Measurements from ENCODE around the gene TSFM.

The TSFM gene

DNA sequence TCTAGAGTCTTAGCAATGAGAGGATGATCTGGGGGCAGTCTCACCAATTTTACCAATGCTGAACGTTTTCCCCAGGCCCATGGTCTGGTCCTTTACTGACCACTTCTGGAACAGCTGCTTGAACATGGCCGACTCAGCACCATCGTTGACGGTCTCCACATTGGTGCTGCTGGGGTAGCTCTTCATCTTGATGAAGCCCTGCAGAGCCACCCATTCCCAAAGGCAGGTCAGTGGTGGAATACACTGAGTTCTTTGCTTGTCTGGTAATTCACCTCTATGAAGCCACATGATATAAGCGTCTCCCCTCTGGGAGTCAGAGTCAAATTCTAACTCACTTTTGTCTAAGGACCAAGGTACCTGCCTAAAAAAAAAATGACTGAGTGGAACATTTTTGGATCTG is 25.8 kb downstream of the TSFM start:
- Histone ChIP-seq H3K4me3 (IDR thresholded peaks at IDR 0.05; ENCODE audit: insufficient read depth, low read depth, low read length) (no peak overlapping the region), H3K27me3 (ENCODE audit: insufficient read depth, low read depth) (no peaks in the 10 kb centered on the region), H3K27ac (no peak overlapping the region), H2AFZ (ENCODE audit: low read depth) (no peak overlapping the region), H3K4me1 (ENCODE audit: low read depth, poor library complexity, severe bottlenecking) (peaks cover 6% of the 10 kb centered on the region), H3K9ac (no peak overlapping the region), H4K20me1 (ENCODE audit: insufficient read depth) (no peaks in the 10 kb centered on the region), H3K79me2 (ENCODE audit: insufficient read depth, low read depth) (no peaks in the 10 kb centered on the region), H3K4me2 (no peak overlapping the region), H3K36me3 (ENCODE audit: insufficient read depth) (no peaks in the 10 kb centered on the region)
- no peak for TF ChIP-seq CTCF (conservative IDR thresholded peaks at IDR 0.05; ENCODE audit: low read depth, low read length)

DNA sequence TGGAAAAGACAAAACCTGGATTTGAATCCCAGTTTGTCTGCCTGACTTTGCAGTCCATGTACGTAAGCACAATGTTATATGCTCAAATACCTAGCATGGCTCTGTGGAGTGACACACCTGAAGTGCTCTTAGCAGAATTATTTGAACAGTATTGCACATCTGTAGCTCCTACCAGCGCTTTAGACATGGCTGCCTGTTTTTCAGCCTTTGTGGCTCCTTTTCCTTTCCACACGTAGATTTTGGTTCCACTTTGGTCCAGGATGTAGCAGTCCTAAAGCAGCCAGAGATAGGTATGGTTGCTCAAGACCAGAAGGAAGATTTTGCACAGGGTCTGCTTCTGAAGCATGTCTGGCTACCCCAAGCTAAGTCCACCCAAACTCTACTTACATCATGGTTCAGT is 26.8 kb downstream of the TSFM start:
- Histone ChIP-seq H3K27ac (no peak overlapping the region), H3K4me2 (no peak overlapping the region), H2AFZ (ENCODE audit: low read depth) (no peak overlapping the region), H3K4me3 (IDR thresholded peaks at IDR 0.05; ENCODE audit: insufficient read depth, low read depth, low read length) (no peak overlapping the region), H3K9ac (no peak overlapping the region), H4K20me1 (ENCODE audit: insufficient read depth) (no peaks in the 10 kb centered on the region), H3K79me2 (ENCODE audit: insufficient read depth, low read depth) (no peaks in the 10 kb centered on the region), H3K4me1 (ENCODE audit: low read depth, poor library complexity, severe bottlenecking) (no peaks in the 10 kb centered on the region), H3K36me3 (ENCODE audit: insufficient read depth) (no peaks in the 10 kb centered on the region), H3K27me3 (ENCODE audit: insufficient read depth, low read depth) (no peaks in the 10 kb centered on the region)
- no peak for TF ChIP-seq CTCF (conservative IDR thresholded peaks at IDR 0.05; ENCODE audit: low read depth, low read length)

GRCh38 chr12:57810450-57810849 is 27.9 kb downstream of the TSFM start:
- Histone ChIP-seq H4K20me1 (ENCODE audit: insufficient read depth) (no peaks in the 10 kb centered on the region), H2AFZ (ENCODE audit: low read depth) (no peak overlapping the region), H3K27ac (no peak overlapping the region), H3K4me2 (no peak overlapping the region), H3K36me3 (ENCODE audit: insufficient read depth) (no peaks in the 10 kb centered on the region), H3K27me3 (ENCODE audit: insufficient read depth, low read depth) (no peaks in the 10 kb centered on the region), H3K4me1 (ENCODE audit: low read depth, poor library complexity, severe bottlenecking) (no peaks in the 10 kb centered on the region), H3K79me2 (ENCODE audit: insufficient read depth, low read depth) (no peaks in the 10 kb centered on the region), H3K4me3 (IDR thresholded peaks at IDR 0.05; ENCODE audit: insufficient read depth, low read depth, low read length) (no peak overlapping the region), H3K9ac (no peak overlapping the region)
- no peak for TF ChIP-seq CTCF (conservative IDR thresholded peaks at IDR 0.05; ENCODE audit: low read depth, low read length)

- Histone ChIP-seq H3K9ac (no peak overlapping the region), H2AFZ (ENCODE audit: low read depth) (no peak overlapping the region), H3K27ac (no peak overlapping the region), H3K4me1 (ENCODE audit: low read depth, poor library complexity, severe bottlenecking) (no peaks in the 10 kb centered on the region), H3K4me2 (no peak overlapping the region), H4K20me1 (ENCODE audit: insufficient read depth) (no peaks in the 10 kb centered on the region), H3K79me2 (ENCODE audit: insufficient read depth, low read depth) (no peaks in the 10 kb centered on the region), H3K36me3 (ENCODE audit: insufficient read depth) (no peaks in the 10 kb centered on the region), H3K27me3 (ENCODE audit: insufficient read depth, low read depth) (no peaks in the 10 kb centered on the region), H3K4me3 (IDR thresholded peaks at IDR 0.05; ENCODE audit: insufficient read depth, low read depth, low read length) (no peak overlapping the region)
- no peak for TF ChIP-seq CTCF (conservative IDR thresholded peaks at IDR 0.05; ENCODE audit: low read depth, low read length)
Measured at GRCh38 chr12:57811028-57811755, 28.6 kb downstream of the TSFM start.
